ENCODE results near the gene EXOC2.
"Not testable (repeated sequence)": the region's sequence is repeated elsewhere in the genome, so short reads cannot be mapped to it uniquely, and the experiment has no call there.

Gene EXOC2

DNA sequence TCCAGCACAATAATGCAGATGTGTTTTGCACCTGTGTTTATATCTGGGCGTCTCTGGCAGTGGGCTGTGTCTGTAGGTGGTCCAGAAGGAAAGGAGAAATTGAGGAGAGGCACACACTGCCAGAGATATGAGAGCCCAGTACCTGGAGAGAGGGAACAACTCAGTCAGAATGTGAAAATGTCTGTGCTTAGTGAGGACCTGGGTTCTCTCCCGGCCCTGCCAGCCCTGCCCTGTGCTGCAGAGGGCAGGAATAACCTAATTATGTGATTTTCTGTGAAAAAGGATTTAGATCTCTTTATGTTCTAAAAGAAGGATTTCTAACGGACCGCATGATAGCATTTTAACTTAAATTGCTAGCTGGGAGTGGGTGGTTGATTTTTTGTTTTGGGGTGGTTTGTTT, 8.3 kb upstream of the EXOC2 start:
- TF ChIP-seq CTCF (conservative IDR thresholded peaks at IDR 0.05), result no peak
- H3K27ac ChIP-seq, result no peak overlapping the region

DNA sequence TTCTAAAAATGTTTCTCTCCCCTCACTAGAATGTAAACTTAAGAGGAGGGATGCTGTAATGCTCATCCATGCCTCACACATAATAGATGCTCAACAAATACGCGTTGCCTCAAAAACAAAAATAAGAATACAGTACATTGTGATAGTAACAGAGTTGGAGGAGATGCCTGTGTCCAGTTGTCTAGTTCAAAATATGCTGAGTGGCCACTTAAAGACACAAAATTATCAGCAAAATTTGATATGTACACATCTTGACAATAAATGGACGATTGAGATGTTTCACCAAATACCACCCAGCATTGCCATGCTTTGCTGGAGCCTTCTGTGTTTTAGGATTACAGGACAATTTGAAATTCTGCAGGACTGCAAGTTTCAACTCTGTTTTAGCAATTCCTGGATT, 7.6 kb upstream of the EXOC2 start:
- H3K27ac ChIP-seq, result no peak overlapping the region
- TF ChIP-seq CTCF (conservative IDR thresholded peaks at IDR 0.05), result no peak

DNA sequence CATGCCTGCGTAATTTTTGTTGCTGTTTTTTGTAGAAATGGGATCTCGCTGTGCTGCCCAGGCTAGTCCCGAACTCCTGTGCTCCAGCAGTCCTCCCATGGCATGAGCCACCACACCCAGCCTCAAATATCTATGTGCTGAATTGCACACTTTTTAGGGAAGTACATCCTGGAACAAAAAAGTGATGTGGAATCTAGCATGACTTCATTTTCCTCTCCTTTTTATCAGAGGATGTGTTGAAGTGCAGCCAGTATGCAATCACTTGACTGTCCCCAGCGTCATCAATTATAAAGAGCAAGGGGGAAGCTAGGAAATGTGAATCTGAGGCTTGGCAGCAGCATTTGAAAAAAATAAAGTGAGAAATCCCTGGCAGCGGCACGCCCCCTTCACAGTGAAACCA, 6.4 kb upstream of the EXOC2 start:
- no peak for TF ChIP-seq CTCF (conservative IDR thresholded peaks at IDR 0.05)
- no peak overlapping the region for H3K27ac ChIP-seq

DNA sequence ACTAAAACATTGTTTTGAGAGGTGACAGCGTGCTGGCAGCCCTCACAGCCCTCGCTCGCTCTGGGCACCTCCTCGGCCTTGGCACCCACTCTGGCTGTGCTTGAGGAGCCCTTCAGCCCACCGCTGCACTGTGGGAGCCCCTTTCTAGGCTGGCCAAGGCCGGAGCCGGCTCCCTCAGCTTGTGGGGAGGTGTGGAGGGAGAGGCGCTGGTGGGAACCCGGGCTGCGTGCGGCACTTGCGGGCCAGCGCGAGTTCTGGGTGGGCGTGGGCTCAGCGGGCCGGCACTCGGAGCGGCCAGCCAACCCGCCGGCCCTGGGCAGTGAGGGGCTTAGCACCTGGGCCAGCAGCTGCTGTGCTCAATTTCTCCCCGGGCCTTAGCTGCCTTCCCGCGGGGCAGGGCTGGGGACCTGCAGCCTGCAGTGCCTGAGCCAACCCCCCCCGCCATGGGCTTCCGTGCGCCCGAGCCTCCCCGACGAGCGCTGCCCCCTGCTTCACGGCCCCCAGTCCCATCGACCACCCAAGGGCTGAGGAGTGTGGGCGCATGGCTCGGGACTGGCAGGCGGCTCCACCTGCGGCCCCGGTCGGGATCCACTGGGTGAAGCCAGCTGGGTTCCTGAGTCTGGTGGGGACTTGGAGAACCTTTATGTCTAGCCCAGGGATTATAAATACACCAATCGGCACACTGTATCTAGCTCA, 1.6 kb upstream of the EXOC2 start:
- H3K27ac ChIP-seq, result not testable (repeated sequence)

- no peak overlapping the region for H3K27ac ChIP-seq
- TF ChIP-seq CTCF (conservative IDR thresholded peaks at IDR 0.05), result no peak
Measured at GRCh38 chr6:693723-694009, 727 bp upstream of the EXOC2 start.

- H3K27ac ChIP-seq, result peak overlapping the region; percentile 33; the same call in 1 of the 2 replicates
- no peak for TF ChIP-seq CTCF (conservative IDR thresholded peaks at IDR 0.05)
Measured at GRCh38 chr6:692356-692851, 535 bp downstream of the EXOC2 start.

DNA sequence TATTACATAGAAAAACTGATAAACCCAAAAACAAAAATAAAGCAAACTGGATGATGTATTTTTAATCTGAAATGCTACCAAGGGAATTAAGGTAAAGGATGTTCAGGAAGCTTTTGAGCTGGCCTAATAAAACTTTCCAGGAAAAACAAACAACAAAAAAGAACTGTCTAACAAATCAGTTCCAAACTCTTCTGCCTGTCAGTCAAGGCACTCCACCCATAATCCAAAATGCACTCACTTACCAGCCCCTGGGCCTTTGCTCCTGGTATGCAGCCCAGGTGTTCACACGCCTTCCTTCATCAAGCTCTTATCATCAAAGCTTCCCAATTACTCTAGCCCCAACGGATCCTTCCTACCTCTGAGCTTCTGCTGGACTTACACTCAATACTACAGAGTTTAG, 3.7 kb downstream of the EXOC2 start:
- H3K27ac ChIP-seq, result no peak overlapping the region

More for the DNA sequence above, 3.7 kb downstream of the EXOC2 start:
- no peak for TF ChIP-seq CTCF (conservative IDR thresholded peaks at IDR 0.05)

All from VCaP (cell line).